ENCODE results near the gene ZIK1.

- TF ChIP-seq ZNF444 (CRISPR knock-in tag; IDR thresholded peaks at IDR 0.05): no peak
- no peak for TF ChIP-seq ZKSCAN1 (IDR thresholded peaks at IDR 0.05; ENCODE audit: low read depth, low read length)
- TF ChIP-seq POLR2A (conservative IDR thresholded peaks at IDR 0.05): no peak
Observed at GRCh38 chr19:57583104-57583520, 833 bp upstream of the ZIK1 start.

All from K562 (cell line).